Activated CD8-positive, alpha-beta T cell treated with anti-CD3 and anti-CD28 coated beads for 36 hours (primary cell): ENCODE measurements around the gene SLC3A2. TPM values are rescaled to one million over a fixed set of nuclear protein-coding genes. Genes with fewer than 3 reads are reported as not detected.

Source experiments
- ATAC-seq: fragments of 200-7000 bp; cut with Tn5 transposase; one replicate; pipeline ENCODE4 v1.10.0; 2021; ENCODE audit warnings: mild to moderate bottlenecking, moderate library complexity
- CTCF ChIA-PET: fragments of 350-600 bp; sonication (Branson Sonifier 250); formaldehyde crosslinking; loops from one replicate; lab custom pipeline; 2021; ENCODE audit warnings: antibody characterized with exemption; lab: Charles Lee
- POLR2A ChIA-PET: fragments of 350-600 bp; sonication (Branson Sonifier 250); formaldehyde crosslinking; loops from one replicate; lab custom pipeline; 2021; ENCODE audit warnings: antibody characterized with exemption; lab: Charles Lee
- DNase-seq: peaks from one replicate; pipeline ENCODE4 v3.0.0-alpha.2; 2020
- H3K27ac Mint-ChIP-seq: one replicate; pipeline ENCODE4 v1.8.0; 2021; ENCODE audit warnings: mild to moderate bottlenecking, mixed read lengths
- H3K27me3 Mint-ChIP-seq: one replicate; pipeline ENCODE4 v1.8.0; 2021; ENCODE audit warnings: mixed read lengths
- H3K36me3 Mint-ChIP-seq: one replicate; pipeline ENCODE4 v1.8.0; 2021; ENCODE audit warnings: low read depth, mixed read lengths
- H3K4me1 Mint-ChIP-seq: one replicate; pipeline ENCODE4 v1.8.0; 2021; ENCODE audit warnings: low read depth, mixed read lengths
- H3K4me3 Mint-ChIP-seq: one replicate; pipeline ENCODE4 v1.8.0; 2021; ENCODE audit warnings: mild to moderate bottlenecking, moderate library complexity, mixed read lengths
- H3K9me3 Mint-ChIP-seq: one replicate; pipeline ENCODE4 v1.8.0; 2021; ENCODE audit warnings: mixed read lengths
- intact Hi-C: fragments of 100-400 bp; cut with micrococcal nuclease; formaldehyde crosslinking; loops from one replicate; pipeline ENCODE4 v1.10.0; 2022
- total RNA-seq, 2 experiments: library from RNA; stranded (reverse); gene quantifications; one replicate each; pipeline ENCODE4 v1.2.3, GENCODE V29; 2021
- TF ChIP-seq, protein P1 (sequence below): fragments of 200-600 bp; IDR thresholded peaks from one replicate; pipeline ENCODE4 v1.8.0; 2022; ENCODE audit warnings: antibody characterized with exemption, mild to moderate bottlenecking

Gene SLC3A2
- total RNA-seq, 2 experiments from 2014 or later, result 299 to 315 TPM

DNA sequence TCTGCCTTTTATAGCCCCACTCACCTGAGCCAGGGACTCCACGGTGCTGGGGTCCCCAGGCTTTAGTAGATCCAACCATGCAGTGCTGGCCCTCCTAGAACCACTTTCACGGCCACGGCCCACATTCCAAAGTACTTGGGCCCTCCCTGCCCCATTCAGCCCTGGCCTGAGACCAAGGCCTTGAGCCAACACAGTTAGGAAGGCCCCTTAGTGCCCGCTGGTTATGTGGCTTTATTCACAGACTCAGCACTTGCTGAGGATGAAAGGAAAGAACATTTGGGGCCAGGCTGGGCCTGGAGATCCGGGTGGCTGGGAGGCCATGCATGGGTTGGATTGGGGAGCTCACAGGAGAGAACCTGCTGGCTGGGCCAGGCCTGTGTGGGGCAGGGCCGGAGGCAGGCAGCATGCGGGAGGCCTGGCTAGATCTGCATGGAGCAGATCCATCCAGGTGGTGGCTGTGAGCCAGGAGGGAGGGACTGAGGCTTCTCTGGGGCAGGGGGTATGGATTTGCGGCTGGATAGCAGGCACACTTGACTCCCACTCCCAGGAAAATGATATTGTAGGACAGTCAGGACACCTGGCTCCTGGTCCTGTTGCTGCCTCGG, 27.9 kb downstream of the SLC3A2 start:
- ChIA-PET POLR2A (no interaction called here), CTCF (interaction anchor here (0.6 to 12.4 kb wide), 14 partner anchors 14 to 126 kb away, joined by 3 to 411 read pairs (median 4); partner anchors contain the start of genes CHRM1 and SLC22A8)
- H3K27ac Mint-ChIP-seq, result no peak overlapping the region
- no peaks in the 10 kb centered on the region for H3K36me3 Mint-ChIP-seq
- no peak for ATAC-seq
- H3K9me3 Mint-ChIP-seq, result no peaks in the 10 kb centered on the region
- no peak for DNase-seq
- H3K27me3 Mint-ChIP-seq, result peaks cover 13% of the 10 kb centered on the region
- peaks cover 3% of the 10 kb centered on the region for H3K4me1 Mint-ChIP-seq
- TF ChIP-seq, protein P1, sequence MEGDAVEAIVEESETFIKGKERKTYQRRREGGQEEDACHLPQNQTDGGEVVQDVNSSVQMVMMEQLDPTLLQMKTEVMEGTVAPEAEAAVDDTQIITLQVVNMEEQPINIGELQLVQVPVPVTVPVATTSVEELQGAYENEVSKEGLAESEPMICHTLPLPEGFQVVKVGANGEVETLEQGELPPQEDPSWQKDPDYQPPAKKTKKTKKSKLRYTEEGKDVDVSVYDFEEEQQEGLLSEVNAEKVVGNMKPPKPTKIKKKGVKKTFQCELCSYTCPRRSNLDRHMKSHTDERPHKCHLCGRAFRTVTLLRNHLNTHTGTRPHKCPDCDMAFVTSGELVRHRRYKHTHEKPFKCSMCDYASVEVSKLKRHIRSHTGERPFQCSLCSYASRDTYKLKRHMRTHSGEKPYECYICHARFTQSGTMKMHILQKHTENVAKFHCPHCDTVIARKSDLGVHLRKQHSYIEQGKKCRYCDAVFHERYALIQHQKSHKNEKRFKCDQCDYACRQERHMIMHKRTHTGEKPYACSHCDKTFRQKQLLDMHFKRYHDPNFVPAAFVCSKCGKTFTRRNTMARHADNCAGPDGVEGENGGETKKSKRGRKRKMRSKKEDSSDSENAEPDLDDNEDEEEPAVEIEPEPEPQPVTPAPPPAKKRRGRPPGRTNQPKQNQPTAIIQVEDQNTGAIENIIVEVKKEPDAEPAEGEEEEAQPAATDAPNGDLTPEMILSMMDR, result no peak
- intact Hi-C loops, result loop anchor here (5.0 to 10.0 kb wide), 2 partner anchors 69 to 306 kb away; no protein-coding TSS in a partner anchor
- H3K4me3 Mint-ChIP-seq, result no peak overlapping the region

DNA sequence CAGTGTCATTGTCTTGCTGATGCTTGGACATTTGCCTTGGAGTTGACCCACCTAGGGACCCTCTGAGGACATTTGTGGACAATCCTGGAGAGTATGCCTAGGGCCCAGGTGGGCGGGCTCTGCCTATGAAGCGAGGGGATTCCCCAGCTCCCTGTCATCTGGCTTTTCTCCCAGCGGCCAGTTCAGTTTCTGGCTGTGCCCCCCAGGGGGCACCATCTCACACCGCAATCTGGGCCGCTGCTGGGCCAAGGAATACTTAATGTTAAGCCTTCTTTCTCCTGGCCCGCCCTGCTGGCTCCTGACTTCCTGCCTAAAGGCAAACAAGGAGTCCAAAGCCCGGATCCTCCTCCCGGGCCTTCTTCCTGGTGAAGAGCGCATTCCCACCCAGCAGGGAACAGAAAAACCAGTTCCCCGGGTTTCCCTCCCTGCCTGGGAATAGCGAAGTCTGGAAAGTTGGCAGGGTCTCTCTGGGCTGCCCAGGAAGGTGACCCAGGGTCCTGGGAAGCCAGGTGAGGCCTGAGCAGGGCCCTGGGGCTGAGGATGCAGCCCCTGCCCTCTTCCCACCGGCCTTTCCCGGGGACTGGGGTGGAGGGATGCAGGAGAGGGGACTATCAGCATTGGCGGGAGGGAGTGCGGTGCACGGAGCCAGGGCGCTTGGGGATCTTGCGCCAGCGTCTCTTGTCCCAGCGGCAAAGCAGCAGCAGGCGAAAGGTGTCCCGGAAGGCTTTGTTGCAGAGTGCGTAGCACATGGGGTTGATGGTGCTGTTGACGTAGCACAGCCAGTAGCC, 28.6 kb downstream of the SLC3A2 start:
- intact Hi-C loops, result loop anchor here (5.0 to 10.0 kb wide), 2 partner anchors 68 to 306 kb away; no protein-coding TSS in a partner anchor
- DNase-seq (peak; percentile 55), ATAC-seq (peak; percentile 77)
- Mint-ChIP-seq H3K27ac (no peak overlapping the region), H3K36me3 (no peaks in the 10 kb centered on the region), H3K27me3 (peaks cover 11% of the 10 kb centered on the region), H3K4me3 (no peak overlapping the region), H3K9me3 (no peaks in the 10 kb centered on the region), H3K4me1 (peaks cover 3% of the 10 kb centered on the region)
- ChIA-PET POLR2A (no interaction called here), CTCF (interaction anchor here (0.6 to 12.4 kb wide), 10 partner anchors 13 to 125 kb away, joined by 3 to 411 read pairs (median 4); partner anchors contain the start of gene SLC22A8)
- TF ChIP-seq, protein P1, result peak; percentile 55

DNA sequence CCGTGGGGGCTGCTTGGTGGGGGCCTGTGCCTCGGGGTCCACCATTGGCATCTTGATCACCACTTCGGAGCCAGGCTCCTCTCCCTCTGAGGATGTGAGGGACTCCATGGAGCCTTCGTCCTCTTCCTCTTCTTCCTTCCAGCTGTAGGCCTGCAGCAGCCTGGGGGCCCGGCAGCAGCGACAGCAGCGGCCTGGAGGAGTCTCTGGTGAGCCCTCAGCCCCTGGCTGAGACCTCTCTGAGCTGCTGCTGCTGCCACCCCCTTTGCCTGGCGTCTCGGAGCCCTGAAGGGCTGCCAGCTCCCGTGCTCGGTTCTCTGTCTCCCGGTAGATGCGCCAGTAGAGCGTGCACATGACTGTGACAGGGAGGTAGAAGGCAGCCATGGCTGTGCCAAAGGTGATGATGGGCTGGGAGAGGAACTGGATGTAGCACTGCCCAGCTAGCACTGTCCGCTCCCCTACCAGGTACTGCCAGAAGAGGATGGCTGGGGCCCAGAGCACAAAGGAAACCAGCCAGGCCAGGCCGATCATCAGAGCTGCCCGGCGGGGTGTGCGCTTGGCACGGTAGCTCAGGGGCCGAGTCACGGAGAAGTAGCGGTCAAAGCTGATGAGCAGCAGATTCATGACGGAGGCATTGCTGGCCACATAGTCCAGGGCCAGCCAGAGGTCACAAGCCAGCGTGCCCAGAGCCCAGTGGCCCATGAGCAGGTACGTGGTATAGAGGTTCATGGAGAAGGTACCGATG, 29.6 kb downstream of the SLC3A2 start:
- ChIA-PET POLR2A (interaction anchor here (2.0 kb wide), 1 partner anchor 25 kb away, joined by 6 read pairs; no protein-coding TSS in a partner anchor), CTCF (interaction anchor here (2.0 to 12.4 kb wide), 2 partner anchors 65 to 110 kb away, joined by 13 to 411 read pairs; no protein-coding TSS in a partner anchor)
- no peaks in the 10 kb centered on the region for H3K36me3 Mint-ChIP-seq
- no peaks in the 10 kb centered on the region for H3K9me3 Mint-ChIP-seq
- H3K4me3 Mint-ChIP-seq, result no peak overlapping the region
- no peak overlapping the region for H3K27ac Mint-ChIP-seq
- ATAC-seq (no peak), DNase-seq (no peak)
- intact Hi-C loops, result no loop called here
- peaks cover 1% of the 10 kb centered on the region for H3K4me1 Mint-ChIP-seq
- TF ChIP-seq, protein P1, result no peak
- H3K27me3 Mint-ChIP-seq, result peaks cover 7% of the 10 kb centered on the region

DNA sequence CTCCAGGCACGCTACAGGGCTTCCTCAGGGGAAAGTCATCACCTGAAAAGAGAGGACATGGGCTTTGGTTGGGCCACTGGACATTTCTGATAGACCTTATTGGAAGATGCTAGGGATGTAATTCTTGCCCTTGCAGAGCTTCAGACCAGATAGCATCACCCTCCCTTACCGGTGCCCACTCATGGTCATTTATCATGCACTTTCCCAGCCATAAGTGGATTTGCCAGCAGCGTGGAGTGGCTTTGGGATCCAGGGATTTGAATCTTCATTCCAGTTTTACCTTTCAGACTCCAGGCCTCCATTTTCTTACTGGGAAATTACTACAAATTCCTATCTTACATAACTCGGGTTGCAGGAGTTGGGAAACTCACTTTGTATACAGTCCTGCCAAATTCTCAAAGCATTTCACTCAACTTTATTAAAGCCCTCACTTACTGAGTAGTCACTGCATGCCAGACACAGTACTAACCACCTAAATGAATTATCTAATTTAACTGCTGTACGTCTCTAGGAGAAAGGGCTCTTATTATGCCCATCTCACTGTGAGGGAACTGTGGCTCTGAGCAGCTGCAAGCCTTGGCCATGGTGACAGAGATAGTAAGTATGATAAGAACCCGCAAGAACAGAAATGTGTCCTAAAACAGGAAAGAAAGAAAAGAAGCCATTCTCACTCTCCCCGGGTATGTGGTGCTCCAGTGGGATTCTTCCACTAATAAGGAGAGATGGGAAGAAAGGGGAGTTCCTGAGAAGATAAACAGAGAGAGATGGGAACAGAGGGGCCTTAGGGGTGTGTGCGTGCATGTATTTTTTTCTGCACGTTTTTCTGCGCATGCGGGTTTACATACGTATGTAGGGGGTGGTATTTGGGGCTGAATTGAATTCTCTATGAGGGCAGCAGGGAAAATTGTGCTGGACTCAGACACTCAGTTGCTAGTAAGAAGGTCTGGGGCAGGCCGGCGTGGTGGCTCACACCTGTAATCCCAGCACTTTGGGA, 30.7 kb downstream of the SLC3A2 start:
- no peaks in the 10 kb centered on the region for H3K9me3 Mint-ChIP-seq
- intact Hi-C loops, result no loop called here
- peaks cover 5% of the 10 kb centered on the region for H3K27me3 Mint-ChIP-seq
- no peak overlapping the region for H3K4me3 Mint-ChIP-seq
- ChIA-PET POLR2A (interaction anchor here (2.0 kb wide), 1 partner anchor 26 kb away, joined by 6 read pairs; no protein-coding TSS in a partner anchor), CTCF (interaction anchor here (12.4 kb wide), 1 partner anchor 109 kb away, joined by 411 read pairs; no protein-coding TSS in a partner anchor)
- TF ChIP-seq, protein P1, result no peak
- H3K27ac Mint-ChIP-seq, result no peak overlapping the region
- no peaks in the 10 kb centered on the region for H3K36me3 Mint-ChIP-seq
- DNase-seq (no peak), ATAC-seq (no peak)
- H3K4me1 Mint-ChIP-seq, result no peaks in the 10 kb centered on the region
